Ovary (tissue), 3 donors: ENCODE measurements around the gene EIF2B5.

Experiments used
- CTCF ChIP-seq, 3 donors: fragments of 450-650 bp in 2 of 3; fragments of 200-600 bp in 1 of 3; IDR thresholded peaks; one replicate each; pipeline versions ENCODE4 v1.5.1 to v1.8.0; 2016 to 2022; ENCODE audit warnings: antibody characterized with exemption in 3 of 3, mild to moderate bottlenecking in 1 of 3
- POLR2A ChIP-seq: fragments of 450-650 bp; IDR thresholded peaks from one replicate; pipeline ENCODE4 v1.6.1; 2017; ENCODE audit warnings: antibody characterized with exemption, mild to moderate bottlenecking, moderate library complexity
- donor health status: DM: no; HTN: no; CAD: no.

- no peak for TF ChIP-seq CTCF (IDR thresholded peaks at IDR 0.05)
- no peak for TF ChIP-seq POLR2A
Measured at GRCh38 chr3:184110316-184110725, 24.8 kb upstream of the EIF2B5 start.
